Epithelial cell of proximal tubule (primary cell): ENCODE data around the gene TNFRSF21. TPM values are rescaled to one million over a fixed set of nuclear protein-coding genes. Genes with fewer than 3 reads are reported as not detected.

Source experiments
- DNase-seq: peaks from one replicate; pipeline ENCODE4 v3.0.0-alpha.2; 2011; ENCODE audit warnings: low read depth
- H3K4me3 ChIP-seq: 2 replicates; pipeline ENCODE4 v1.5.1; 2011; ENCODE audit warnings: low read depth, mild to moderate bottlenecking, low read length
- CTCF ChIP-seq: conservative IDR thresholded peaks from 2 replicates; pipeline ENCODE4 v1.5.1; 2012; ENCODE audit warnings: low read depth, mild to moderate bottlenecking, low read length
- total RNA-seq: library from RNA; depleted of rRNA; stranded (reverse); fragments of >200 nt; gene quantifications from 2 replicates; pipeline ENCODE4 v1.2.3, GENCODE V29; 2015

The TNFRSF21 gene
- total RNA-seq, 1 donor from 2014 or later: 61.3 TPM

DNA sequence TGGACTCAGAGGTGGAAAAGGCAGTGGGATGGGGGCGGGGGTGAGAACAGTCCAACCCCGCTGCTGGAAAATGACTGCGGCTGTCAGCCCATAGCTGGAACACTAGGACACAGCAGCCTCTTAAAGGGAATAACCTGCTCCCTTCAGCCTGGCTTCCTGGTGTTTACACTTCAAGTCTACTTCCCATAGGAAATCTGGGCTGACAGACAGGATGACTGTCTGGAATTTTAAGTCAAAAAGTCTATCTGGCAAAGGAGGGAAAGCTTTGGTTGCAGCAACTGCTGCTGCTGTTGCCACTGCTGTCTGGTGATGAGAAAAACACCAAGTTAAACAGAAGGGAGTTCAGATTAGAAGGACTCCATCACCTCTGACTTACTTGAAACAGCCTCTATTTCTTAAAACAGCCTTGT, 44.9 kb downstream of the TNFRSF21 start:
- no peak for TF ChIP-seq CTCF
- no peak for DNase-seq
- H3K4me3 ChIP-seq: no peak overlapping the region

DNA sequence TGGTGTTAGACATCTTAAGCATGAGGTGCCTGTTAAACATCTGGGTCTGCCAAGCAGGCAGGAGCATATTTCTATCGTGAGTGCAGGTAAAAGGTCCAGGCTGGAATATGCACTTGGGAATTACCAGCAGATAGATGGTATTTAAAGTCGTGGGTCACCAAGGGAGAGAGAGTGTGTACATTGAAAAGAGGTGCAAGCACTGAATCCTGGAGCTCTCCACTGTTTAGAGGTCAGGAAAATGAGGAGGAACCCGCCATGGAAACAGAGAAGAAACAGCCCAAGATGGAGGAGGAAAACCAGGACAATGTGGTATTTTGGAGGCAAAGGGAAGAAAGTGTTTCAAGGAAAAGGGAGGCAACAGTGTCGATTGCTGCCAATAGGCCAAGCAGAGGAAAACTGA, 46.4 kb downstream of the TNFRSF21 start:
- no peak for DNase-seq
- no peak overlapping the region for H3K4me3 ChIP-seq
- TF ChIP-seq CTCF: no peak

GRCh38 chr6:47262231-47262630, 47.5 kb downstream of the TNFRSF21 start:
- no peak overlapping the region for H3K4me3 ChIP-seq
- no peak for DNase-seq
- TF ChIP-seq CTCF: no peak

GRCh38 chr6:47261191-47261590, 48.5 kb downstream of the TNFRSF21 start:
- no peak for DNase-seq
- no peak for TF ChIP-seq CTCF
- no peak overlapping the region for H3K4me3 ChIP-seq

DNA sequence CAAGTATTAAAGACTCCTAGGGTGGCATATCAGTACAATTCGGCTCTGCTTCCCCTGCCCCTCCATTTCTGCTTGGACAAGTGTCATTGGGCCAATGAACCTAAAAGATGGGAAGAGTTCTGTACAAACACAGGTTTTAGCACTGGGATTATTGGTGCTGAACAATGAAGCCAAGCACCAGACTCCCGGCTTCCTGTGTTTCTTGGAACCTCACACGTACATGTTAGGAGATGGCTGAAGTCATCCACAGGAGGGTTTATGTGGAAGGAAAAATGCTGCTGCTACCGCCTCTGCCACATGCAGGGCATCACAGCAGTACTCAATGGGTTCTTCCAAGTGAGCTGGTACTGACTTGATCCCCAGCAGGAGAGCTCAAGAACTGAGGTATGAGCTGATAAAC, 49.7 kb downstream of the TNFRSF21 start:
- no peak for DNase-seq
- H3K4me3 ChIP-seq: no peak overlapping the region
- TF ChIP-seq CTCF: no peak

DNA sequence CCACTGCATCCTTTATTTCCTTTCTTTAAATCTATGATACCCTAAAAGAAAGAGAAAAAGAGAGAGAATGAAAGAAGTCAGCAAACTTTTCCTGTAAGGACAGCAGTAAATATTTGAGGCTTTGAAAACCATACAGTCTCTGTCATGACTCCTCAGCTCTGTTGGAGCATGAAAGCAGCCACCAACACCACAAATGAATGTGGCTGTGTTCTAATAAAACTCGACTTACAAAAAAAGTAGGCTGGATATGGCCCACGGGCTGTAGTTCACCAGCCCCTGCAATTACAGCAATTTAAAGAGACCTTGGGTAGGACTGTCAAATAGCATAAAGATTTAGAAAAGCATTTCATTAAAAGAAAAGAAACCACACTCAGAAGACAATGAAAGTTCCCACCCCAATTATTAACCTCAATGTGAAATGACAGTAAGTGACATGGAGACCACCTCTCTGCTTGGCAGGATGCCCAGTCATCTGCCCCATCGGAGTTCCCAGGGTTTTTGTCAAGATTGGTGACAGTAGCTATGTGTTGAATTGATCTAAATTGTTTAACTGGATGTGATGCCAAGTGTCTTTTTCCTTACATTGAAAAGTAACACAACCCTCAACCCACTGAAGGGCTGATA, 50.9 kb downstream of the TNFRSF21 start:
- DNase-seq: no peak
- no peak overlapping the region for H3K4me3 ChIP-seq
- no peak for TF ChIP-seq CTCF

DNA sequence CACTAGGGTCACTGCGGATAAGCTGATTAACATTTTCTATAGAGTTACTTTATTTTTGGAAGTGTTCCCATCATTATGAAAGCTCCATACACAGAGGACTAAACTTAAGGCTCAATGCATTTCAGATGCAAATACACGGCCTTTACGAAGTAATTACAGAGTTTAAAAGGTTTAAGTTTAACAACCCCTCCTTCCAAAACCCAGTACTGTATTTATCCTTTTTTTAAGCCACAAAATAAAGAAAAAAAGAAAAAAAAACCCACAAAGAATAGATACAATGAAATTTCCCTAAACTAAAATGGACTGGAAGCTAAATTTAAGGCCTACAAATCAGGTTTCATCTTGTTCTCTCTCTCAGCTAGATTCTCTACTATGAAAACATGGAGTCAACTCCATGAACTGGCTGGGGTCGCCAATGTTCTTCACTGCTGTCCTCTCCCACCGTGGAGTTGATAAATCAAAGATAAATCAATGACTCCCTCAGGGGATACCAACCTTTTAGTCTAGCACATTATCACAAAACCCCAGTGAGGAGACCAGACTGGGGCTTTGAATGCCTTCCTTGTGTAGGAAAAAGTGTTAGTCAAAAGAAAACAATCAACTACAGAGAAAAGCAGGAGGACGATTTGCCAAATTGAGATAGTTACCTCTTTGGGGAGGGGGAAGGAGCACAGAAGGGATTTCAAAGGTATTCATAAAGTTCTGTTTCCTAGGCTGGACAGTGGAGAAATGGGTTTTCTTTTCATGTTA, 52.5 kb downstream of the TNFRSF21 start:
- no peak for TF ChIP-seq CTCF
- no peak for DNase-seq

More for the DNA sequence above, 52.5 kb downstream of the TNFRSF21 start:
- H3K4me3 ChIP-seq: no peak overlapping the region
